B cell (primary cell): ENCODE results near the gene RIOK2. TPM values are rescaled to one million over a fixed set of nuclear protein-coding genes. Genes with fewer than 3 reads are reported as not detected.

ENCODE experiments used
- ATAC-seq: fragments of 200-7000 bp; cut with Tn5 transposase; one replicate; pipeline ENCODE4 v1.10.0; 2021; ENCODE audit warnings: low read depth, mild to moderate bottlenecking, moderate number of reproducible peaks, moderate library complexity
- CTCF ChIA-PET: fragments of 350-600 bp; sonication (Branson Sonifier 250); formaldehyde crosslinking; loops from one replicate; lab custom pipeline; 2021; ENCODE audit warnings: antibody characterized with exemption, inconsistent platforms; lab: Charles Lee
- POLR2A ChIA-PET: fragments of 350-600 bp; sonication (Branson Sonifier 250); formaldehyde crosslinking; loops from one replicate; lab custom pipeline; 2021; ENCODE audit warnings: antibody characterized with exemption; lab: Charles Lee
- DNase-seq: peaks from one replicate; pipeline ENCODE4 v3.0.0; 2013
- H2AFZ ChIP-seq: 2 replicates; pipeline ENCODE4 v1.6.1; 2012; ENCODE audit warnings: mild to moderate bottlenecking, low read depth, low read length; ENCODE audit not compliant: insufficient read depth, poor library complexity, severe bottlenecking
- H3K27ac ChIP-seq, 2 donors: 1 replicate in 1 of 2; 2 replicates in 1 of 2; pipeline ENCODE4 v1.5.1; 2012 to 2013; ENCODE audit warnings: low read length in 2 of 2, mild to moderate bottlenecking in 2 of 2, moderate library complexity in 1 of 2
- H3K27me3 ChIP-seq, 4 experiments: fragments of 200-600 bp in 1 of 4; sonication (generic) in 1 of 4; replicated peaks in 1 of 4; 1 replicate in 2 of 4; 2 replicates in 2 of 4; pipeline versions ENCODE4 v1.6.1 to v1.7.0; 2013 to 2016; ENCODE audit warnings: low read length in 3 of 4, mild to moderate bottlenecking in 2 of 4, mixed read lengths in 1 of 4, moderate library complexity in 1 of 4; ENCODE audit not compliant: insufficient read depth in 4 of 4, control insufficient read depth in 3 of 4; ENCODE audit errors: control extremely low read depth in 1 of 4
- H3K36me3 ChIP-seq, 2 experiments: replicated peaks in 1 of 2; 1 replicate in 1 of 2; 2 replicates in 1 of 2; pipeline versions ENCODE4 v1.6.1 to v1.7.1; 2013; ENCODE audit warnings: low read length in 1 of 2; ENCODE audit not compliant: insufficient read depth in 2 of 2, control insufficient read depth in 1 of 2; ENCODE audit errors: control extremely low read depth in 1 of 2, extremely low read depth in 1 of 2
- H3K4me1 ChIP-seq, 2 donors: fragments of 200-600 bp in 1 of 2; sonication (generic) in 1 of 2; 1 replicate in 1 of 2; 2 replicates in 1 of 2; pipeline versions ENCODE4 v1.5.1 to v1.6.1; 2013 to 2017; ENCODE audit warnings: low read length in 2 of 2; ENCODE audit not compliant: control insufficient read depth in 2 of 2, insufficient read depth in 2 of 2
- H3K4me2 ChIP-seq: replicated peaks from 2 replicates; pipeline ENCODE3; 2012; ENCODE audit warnings: mild to moderate bottlenecking, low read depth, low read length; ENCODE audit not compliant: poor library complexity, severe bottlenecking
- H3K4me3 ChIP-seq, 5 experiments: fragments of 200-600 bp in 1 of 5; sonication (generic) in 1 of 5; 1 replicate in 3 of 5; 2 replicates in 2 of 5; pipeline versions ENCODE4 v1.5.1 to v1.7.0; 2011 to 2016; ENCODE audit warnings: low read length in 4 of 5, mild to moderate bottlenecking in 4 of 5, low read depth in 2 of 5, control low read depth in 1 of 5, moderate library complexity in 1 of 5; ENCODE audit not compliant: insufficient read depth in 1 of 5; ENCODE audit errors: control extremely low read depth in 1 of 5, extremely low read depth in 1 of 5
- H3K79me2 ChIP-seq: fragments of 200-600 bp; sonication (generic); one replicate; pipeline ENCODE4 v1.6.0; 2016; ENCODE audit warnings: low read length; ENCODE audit not compliant: control insufficient read depth, insufficient read depth
- H3K9ac ChIP-seq: fragments of 200-600 bp; sonication (generic); 2 replicates; pipeline ENCODE4 v1.6.1; 2017; ENCODE audit warnings: mild to moderate bottlenecking, low read length, moderate library complexity
- H3K9me3 ChIP-seq, 3 donors: one replicate each; pipeline versions ENCODE4 v1.6.1 to v1.7.1; 2013; ENCODE audit warnings: low read length in 2 of 3; ENCODE audit not compliant: control insufficient read depth in 2 of 3, insufficient read depth in 1 of 3; ENCODE audit errors: control extremely low read depth in 1 of 3
- H4K20me1 ChIP-seq: 2 replicates; pipeline ENCODE4 v1.6.0; 2012; ENCODE audit warnings: mild to moderate bottlenecking, low read length; ENCODE audit not compliant: insufficient read depth, control insufficient read depth, poor library complexity, severe bottlenecking
- H3K27ac Mint-ChIP-seq: one replicate; pipeline ENCODE4 v1.8.0; 2021; ENCODE audit warnings: mixed read lengths
- H3K27me3 Mint-ChIP-seq: one replicate; pipeline ENCODE4 v1.8.0; 2021; ENCODE audit warnings: mixed read lengths
- H3K4me1 Mint-ChIP-seq: one replicate; pipeline ENCODE4 v1.8.0; 2021; ENCODE audit warnings: mixed read lengths
- H3K4me3 Mint-ChIP-seq: one replicate; pipeline ENCODE4 v1.8.0; 2021; ENCODE audit warnings: mixed read lengths
- H3K9me3 Mint-ChIP-seq: one replicate; pipeline ENCODE4 v1.8.0; 2022; ENCODE audit warnings: mixed read lengths; ENCODE audit not compliant: insufficient read depth
- CTCF ChIP-seq: fragments of 200-600 bp; IDR thresholded peaks from one replicate; pipeline ENCODE4 v1.8.0; 2022; ENCODE audit warnings: antibody characterized with exemption, mild to moderate bottlenecking
- EZH2 ChIP-seq: IDR thresholded peaks from 2 replicates; pipeline ENCODE4 v1.6.1; 2012; ENCODE audit warnings: borderline replicate concordance, low read depth, mild to moderate bottlenecking, moderate library complexity, low read length; ENCODE audit not compliant: insufficient read depth, poor library complexity, severe bottlenecking
- WGBS: methylation state at CpG from one replicate; pipeline ENCODE4 v1.1.5; 2013; ENCODE audit warnings: missing lambda C conversion rate; ENCODE audit not compliant: insufficient coverage; 5-methylcytosine and 5-hydroxymethylcytosine counted together
- intact Hi-C: fragments of 100-400 bp; cut with micrococcal nuclease; formaldehyde crosslinking; loops from one replicate; pipeline ENCODE4 v1.10.0; 2022
- polyA plus RNA-seq: library from polyadenylated mRNA; depleted of rRNA; stranded (reverse); fragments of >200 nt; gene quantifications from 2 replicates; pipeline ENCODE4 v1.2.3, GENCODE V29; 2012
- total RNA-seq, 2 donors: library from RNA; stranded (reverse); fragments of 120-200 nt in 1 of 2; gene quantifications; 1 replicate in 1 of 2; 2 replicates in 1 of 2; pipeline versions ENCODE4 v1.2.3 to v1.2.4, GENCODE V29; 2013 to 2022

Gene RIOK2
- total and polyA plus RNA-seq, 2 donors (not counting 1 experiment from before 2014, with no cell fraction given), result 3.5 to 37.2 TPM

- Mint-ChIP-seq H3K9me3 (no peaks in the 10 kb centered on the region), H3K4me1 (peaks cover 8% of the 10 kb centered on the region), H3K4me3 (no peak overlapping the region), H3K27me3 (no peaks in the 10 kb centered on the region), H3K27ac (no peak overlapping the region)
- Histone ChIP-seq H3K27ac (peak overlapping the region in 1 of 2 donors; percentile 17), H3K79me2 (peaks cover 8% of the 10 kb centered on the region), H3K9me3 (no peaks in the 10 kb centered on the region), H3K4me3 (no peak overlapping the region), H3K4me2 (no peak overlapping the region), H3K36me3 (peaks cover 15 to 68% of the 10 kb centered on the region in 2 experiments), H3K4me1 (peaks cover 6 to 8% of the 10 kb centered on the region in 2 donors), H3K27me3 (no peaks in the 10 kb centered on the region), H3K9ac (no peak overlapping the region), H2AFZ (no peak overlapping the region), H4K20me1 (no peaks in the 10 kb centered on the region)
- CTCF ChIA-PET, result interaction anchor here (1.6 kb wide), 1 partner anchor 420 kb away, joined by 3 read pairs; no protein-coding TSS in a partner anchor
- TF ChIP-seq EZH2 (no peak), CTCF (no peak)
- DNase-seq (no peak), ATAC-seq (no peak)
- intact Hi-C loops, result no loop called here
- POLR2A ChIA-PET, result no interaction called here
Observed at GRCh38 chr5:97172227-97172626, 10.8 kb downstream of the RIOK2 start.

- Histone ChIP-seq H3K4me3 (no peak overlapping the region), H3K27me3 (no peaks in the 10 kb centered on the region), H3K79me2 (peaks cover 8% of the 10 kb centered on the region), H2AFZ (no peak overlapping the region), H3K36me3 (peaks cover 15 to 63% of the 10 kb centered on the region in 2 experiments), H4K20me1 (no peaks in the 10 kb centered on the region), H3K9ac (no peak overlapping the region), H3K27ac (peak overlapping the region in 1 of 2 donors; percentile 17), H3K4me2 (no peak overlapping the region), H3K4me1 (peaks cover 10% of the 10 kb centered on the region in 2 donors), H3K9me3 (no peaks in the 10 kb centered on the region)
- no peak overlapping the region for H3K27ac Mint-ChIP-seq
- no peak overlapping the region for H3K4me3 Mint-ChIP-seq
- no peak for ATAC-seq
- ChIA-PET CTCF (interaction anchor here (1.6 kb wide), 1 partner anchor 419 kb away, joined by 3 read pairs; no protein-coding TSS in a partner anchor), POLR2A (no interaction called here)
- WGBS, result 100% methylated on average over 2 of the region's 3 CpGs
- H3K9me3 Mint-ChIP-seq, result no peaks in the 10 kb centered on the region
- TF ChIP-seq CTCF (no peak), EZH2 (no peak)
- no peaks in the 10 kb centered on the region for H3K27me3 Mint-ChIP-seq
- intact Hi-C loops, result no loop called here
- no peak for DNase-seq
- H3K4me1 Mint-ChIP-seq, result peaks cover 9% of the 10 kb centered on the region
Observed at GRCh38 chr5:97171703-97172102, 11.3 kb downstream of the RIOK2 start.
